ENCODE results near the gene RTCA. TPM values are rescaled to one million over a fixed set of nuclear protein-coding genes. Genes with fewer than 3 reads are reported as not detected.
A peak's percentile ranks its signal among the peaks of the same experiment; 100 is the strongest.
"Not testable (repeated sequence)": the region's sequence is repeated elsewhere in the genome, so short reads cannot be mapped to it uniquely, and the experiment has no call there.

The RTCA gene
- total RNA-seq, 1 experiment from 2014 or later, result 21.7 TPM

GRCh38 chr1:100322436-100323211 is 56.6 kb downstream of the RTCA start:
- Mint-ChIP-seq H3K27me3 (ENCODE audit: unreplicated experiment) (no peaks in the 10 kb centered on the region), H3K9me3 (ENCODE audit: low read depth, unreplicated experiment) (peaks cover 5% of the 10 kb centered on the region), H3K36me3 (ENCODE audit: insufficient read depth, unreplicated experiment) (peaks cover 7% of the 10 kb centered on the region), H3K4me1 (ENCODE audit: low read depth, unreplicated experiment) (peaks cover 25% of the 10 kb centered on the region), H3K4me3 (ENCODE audit: low read depth, unreplicated experiment) (no peak overlapping the region), H3K27ac (ENCODE audit: unreplicated experiment) (peak overlapping the region; percentile 85)
- intact Hi-C loops (cut with micrococcal nuclease; ENCODE audit: unreplicated experiment), result no loop called here
- BruUV-seq (replicated peaks), result no TSS peak
- CTCF ChIA-PET, result interaction anchor here (0.6 to 1.1 kb wide), 3 partner anchors 39 to 136 kb away, joined by 3 to 7 read pairs (median 3); no protein-coding TSS in a partner anchor
- no peak for TF ChIP-seq CTCF (IDR thresholded peaks at IDR 0.05; ENCODE audit: unreplicated experiment)
- DNase-seq, result no peak

GRCh38 chr1:100323419-100324106 is 57.5 kb downstream of the RTCA start:
- no peak for DNase-seq
- Mint-ChIP-seq H3K27ac (ENCODE audit: unreplicated experiment) (peak overlapping the region; percentile 85), H3K27me3 (ENCODE audit: unreplicated experiment) (no peaks in the 10 kb centered on the region), H3K4me3 (ENCODE audit: low read depth, unreplicated experiment) (no peak overlapping the region), H3K9me3 (ENCODE audit: low read depth, unreplicated experiment) (peaks cover 5% of the 10 kb centered on the region), H3K4me1 (ENCODE audit: low read depth, unreplicated experiment) (peaks cover 25% of the 10 kb centered on the region), H3K36me3 (ENCODE audit: insufficient read depth, unreplicated experiment) (peaks cover 7% of the 10 kb centered on the region)
- CTCF ChIA-PET, result no interaction called here
- intact Hi-C loops (cut with micrococcal nuclease; ENCODE audit: unreplicated experiment), result no loop called here
- TF ChIP-seq CTCF (IDR thresholded peaks at IDR 0.05; ENCODE audit: unreplicated experiment), result no peak
- BruUV-seq (replicated peaks), result no TSS peak

GRCh38 chr1:100325415-100326324 is 59.7 kb downstream of the RTCA start:
- TF ChIP-seq CTCF (IDR thresholded peaks at IDR 0.05; ENCODE audit: unreplicated experiment), result no peak
- Mint-ChIP-seq H3K27me3 (ENCODE audit: unreplicated experiment) (no peaks in the 10 kb centered on the region), H3K27ac (ENCODE audit: unreplicated experiment) (no peak overlapping the region), H3K4me1 (ENCODE audit: low read depth, unreplicated experiment) (peaks cover 21% of the 10 kb centered on the region), H3K9me3 (ENCODE audit: low read depth, unreplicated experiment) (no peaks in the 10 kb centered on the region), H3K36me3 (ENCODE audit: insufficient read depth, unreplicated experiment) (peaks cover 7% of the 10 kb centered on the region), H3K4me3 (ENCODE audit: low read depth, unreplicated experiment) (no peak overlapping the region)
- BruUV-seq (replicated peaks), result no TSS peak
- intact Hi-C loops (cut with micrococcal nuclease; ENCODE audit: unreplicated experiment), result no loop called here
- DNase-seq, result no peak
- CTCF ChIA-PET, result no interaction called here

GRCh38 chr1:100326325-100326670 is 60.3 kb downstream of the RTCA start:
- H3K9me3 Mint-ChIP-seq (ENCODE audit: low read depth, unreplicated experiment); CTCF ChIA-PET; DNase-seq; intact Hi-C loops (cut with micrococcal nuclease; ENCODE audit: unreplicated experiment); H3K4me3 Mint-ChIP-seq (ENCODE audit: low read depth, unreplicated experiment); H3K27ac Mint-ChIP-seq (ENCODE audit: unreplicated experiment); H3K36me3 Mint-ChIP-seq (ENCODE audit: insufficient read depth, unreplicated experiment); BruUV-seq (replicated peaks); H3K27me3 Mint-ChIP-seq (ENCODE audit: unreplicated experiment): not testable (repeated sequence)
- H3K4me1 Mint-ChIP-seq (ENCODE audit: low read depth, unreplicated experiment), result peaks cover 15% of the 10 kb centered on the region

Data from Calu3 (cell line).